Activated naive CD4-positive, alpha-beta T cell treated with anti-CD3 and anti-CD28 coated beads, Interleukin-2, amount 50 U/mL, for 72 hours (primary cell): ENCODE data around the gene FBXL14. TPM values are rescaled to one million over a fixed set of nuclear protein-coding genes. Genes with fewer than 3 reads are reported as not detected.
"Not testable (repeated sequence)": the region's sequence is repeated elsewhere in the genome, so short reads cannot be mapped to it uniquely, and the experiment has no call there.

Source experiments
- ATAC-seq, 2 donors: fragments of 150-1000 bp; cut with Tn5 transposase; 2 replicates each; pipeline ENCODE4 v1.10.0; 2021; ENCODE audit warnings: mild to moderate bottlenecking in 2 of 2, moderate library complexity in 2 of 2
- DNase-seq, 2 donors: peaks; one replicate each; pipeline ENCODE4 v3.0.0; 2021 to 2022; ENCODE audit warnings: low spot score in 2 of 2
- H3K27ac Mint-ChIP-seq, 2 donors: one replicate each; pipeline ENCODE4 v1.8.0; 2022; ENCODE audit warnings: mild to moderate bottlenecking in 2 of 2, mixed read lengths in 2 of 2
- H3K36me3 Mint-ChIP-seq, 2 donors: one replicate each; pipeline ENCODE4 v1.8.0; 2022; ENCODE audit warnings: mixed read lengths in 2 of 2
- H3K9me3 Mint-ChIP-seq, 2 donors: one replicate each; pipeline ENCODE4 v1.8.0; 2022; ENCODE audit warnings: mixed read lengths in 2 of 2
- total RNA-seq, 2 donors: library from RNA; stranded (reverse); gene quantifications; one replicate each; pipeline ENCODE4 v1.2.3, GENCODE V29; 2022

The FBXL14 gene
- total RNA-seq, 2 donors from 2014 or later, result 21.7 to 25.3 TPM

- ATAC-seq (no peak), DNase-seq (no peak)
These were observed 27.8 kb downstream of the FBXL14 start for GRCh38 chr12:1566449-1567135.

GRCh38 chr12:1565172-1565571 lies 29.2 kb downstream of the FBXL14 start:
- no peaks in the 10 kb centered on the region for H3K9me3 Mint-ChIP-seq
- ATAC-seq (no peak), DNase-seq (no peak)
- no peaks in the 10 kb centered on the region for H3K36me3 Mint-ChIP-seq
- H3K27ac Mint-ChIP-seq, result no peak overlapping the region

More at GRCh38 chr12:1566449-1567135, 27.8 kb downstream of the FBXL14 start:
- Mint-ChIP-seq H3K36me3 (no peaks in the 10 kb centered on the region), H3K9me3 (no peaks in the 10 kb centered on the region), H3K27ac (no peak overlapping the region)

GRCh38 chr12:1564067-1564466 lies 30.3 kb downstream of the FBXL14 start:
- ATAC-seq, result no peak
- DNase-seq, result no peak
- Mint-ChIP-seq H3K27ac (no peak overlapping the region), H3K36me3 (no peaks in the 10 kb centered on the region), H3K9me3 (no peaks in the 10 kb centered on the region)

GRCh38 chr12:1562813-1563407 lies 31.5 kb downstream of the FBXL14 start:
- no peak for ATAC-seq
- Mint-ChIP-seq H3K36me3 (no peaks in the 10 kb centered on the region), H3K27ac (peak overlapping the region in 1 of 2 donors; percentile 40), H3K9me3 (no peaks in the 10 kb centered on the region)
- DNase-seq, result no peak

- no peaks in the 10 kb centered on the region for H3K36me3 Mint-ChIP-seq
- no peak for ATAC-seq
- DNase-seq, result no peak
- no peak overlapping the region for H3K27ac Mint-ChIP-seq
- H3K9me3 Mint-ChIP-seq, result no peaks in the 10 kb centered on the region
These were observed 33.7 kb downstream of the FBXL14 start for GRCh38 chr12:1560704-1561103.

GRCh38 chr12:1559676-1560091 lies 34.7 kb downstream of the FBXL14 start:
- Mint-ChIP-seq H3K27ac (no peak overlapping the region), H3K36me3 (no peaks in the 10 kb centered on the region), H3K9me3 (no peaks in the 10 kb centered on the region)
- ATAC-seq (no peak), DNase-seq (no peak)

- not testable (repeated sequence) for H3K27ac Mint-ChIP-seq, DNase-seq, H3K9me3 Mint-ChIP-seq, H3K36me3 Mint-ChIP-seq, ATAC-seq
These were observed 36.3 kb downstream of the FBXL14 start for GRCh38 chr12:1558108-1558507.

- H3K9me3 Mint-ChIP-seq, result peaks cover 0 to 9% of the 10 kb centered on the region in 2 donors
- peak overlapping the region in 1 of 2 donors; percentile 17 for H3K27ac Mint-ChIP-seq
- ATAC-seq, result peak; percentile 93 to 97
- no peaks in the 10 kb centered on the region for H3K36me3 Mint-ChIP-seq
- peak; percentile 59 to 62 for DNase-seq
These were observed 40.1 kb downstream of the FBXL14 start for GRCh38 chr12:1553987-1554982.

GRCh38 chr12:1553536-1553935 lies 40.8 kb downstream of the FBXL14 start:
- peaks cover 0 to 13% of the 10 kb centered on the region in 2 donors for H3K9me3 Mint-ChIP-seq
- H3K36me3 Mint-ChIP-seq, result no peaks in the 10 kb centered on the region
- peak overlapping the region in 1 of 2 donors; percentile 17 for H3K27ac Mint-ChIP-seq
- DNase-seq (no peak), ATAC-seq (no peak)

GRCh38 chr12:1552911-1553491 lies 41.4 kb downstream of the FBXL14 start:
- no peak overlapping the region for H3K27ac Mint-ChIP-seq
- DNase-seq, result no peak
- no peak for ATAC-seq
- H3K36me3 Mint-ChIP-seq, result no peaks in the 10 kb centered on the region
- peaks cover 0 to 13% of the 10 kb centered on the region in 2 donors for H3K9me3 Mint-ChIP-seq

GRCh38 chr12:1552171-1552570 lies 42.2 kb downstream of the FBXL14 start:
- Mint-ChIP-seq H3K27ac (no peak overlapping the region), H3K9me3 (peaks cover 0 to 13% of the 10 kb centered on the region in 2 donors), H3K36me3 (no peaks in the 10 kb centered on the region)
- ATAC-seq (no peak), DNase-seq (no peak)

GRCh38 chr12:1551496-1551895 lies 42.9 kb downstream of the FBXL14 start:
- Mint-ChIP-seq H3K9me3 (peaks cover 0 to 13% of the 10 kb centered on the region in 2 donors), H3K36me3 (no peaks in the 10 kb centered on the region), H3K27ac (no peak overlapping the region)
- DNase-seq, result no peak
- no peak for ATAC-seq

GRCh38 chr12:1546931-1547640 lies 47.3 kb downstream of the FBXL14 start:
- no peak overlapping the region for H3K27ac Mint-ChIP-seq
- ATAC-seq (no peak), DNase-seq (no peak)
- H3K36me3 Mint-ChIP-seq, result no peaks in the 10 kb centered on the region
- H3K9me3 Mint-ChIP-seq, result peaks cover 0 to 13% of the 10 kb centered on the region in 2 donors

GRCh38 chr12:1544996-1545700 lies 49.2 kb downstream of the FBXL14 start:
- ATAC-seq, result no peak
- H3K9me3 Mint-ChIP-seq, result peaks cover 0 to 4% of the 10 kb centered on the region in 2 donors
- no peak overlapping the region for H3K27ac Mint-ChIP-seq

GRCh38 chr12:1542599-1542998 lies 51.8 kb downstream of the FBXL14 start:
- no peak for ATAC-seq
- Mint-ChIP-seq H3K9me3 (no peaks in the 10 kb centered on the region), H3K27ac (no peak overlapping the region), H3K36me3 (peaks cover 0 to 5% of the 10 kb centered on the region in 2 donors)
- DNase-seq, result no peak

More at GRCh38 chr12:1544996-1545700, 49.2 kb downstream of the FBXL14 start:
- H3K36me3 Mint-ChIP-seq, result no peaks in the 10 kb centered on the region
- no peak for DNase-seq
